ENCODE measurements around the gene XPR1.
"Not testable (repeated sequence)": the region's sequence is repeated elsewhere in the genome, so short reads cannot be mapped to it uniquely, and the experiment has no call there.

XPR1 gene

GRCh38 chr1:180831507-180831906 is 199.7 kb downstream of the XPR1 start:
- not testable (repeated sequence) for DNase-seq (ENCODE audit: extremely low read depth in 1 of 2, low read depth in 1 of 2)

GRCh38 chr1:180833180-180833579 is 201.4 kb downstream of the XPR1 start:
- DNase-seq (ENCODE audit: extremely low read depth in 1 of 2, low read depth in 1 of 2), result not testable (repeated sequence)

- DNase-seq (ENCODE audit: extremely low read depth in 1 of 2, low read depth in 1 of 2), result no peak
Observed at GRCh38 chr1:180836449-180836848, 204.6 kb downstream of the XPR1 start.

GRCh38 chr1:180837020-180837419 is 205.2 kb downstream of the XPR1 start:
- DNase-seq (ENCODE audit: extremely low read depth in 1 of 2, low read depth in 1 of 2), result no peak

DNA sequence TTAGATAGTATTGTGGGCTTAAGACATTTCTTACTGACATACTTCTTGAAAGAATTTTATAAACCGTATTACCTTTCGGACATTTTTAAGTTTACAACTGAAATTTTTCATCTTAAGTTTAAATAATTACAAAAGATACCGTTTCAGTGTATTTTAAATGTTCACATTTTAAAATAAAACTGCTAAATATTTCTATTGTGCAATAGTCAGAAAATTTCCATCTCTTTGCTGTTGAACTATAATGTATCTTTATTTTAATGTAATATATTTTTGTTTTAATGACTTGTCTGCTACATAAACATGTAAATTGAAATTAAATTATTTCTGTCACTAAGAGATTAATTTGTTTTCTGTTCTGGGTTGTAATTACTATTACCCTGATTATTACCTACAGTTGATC is 206.7 kb downstream of the XPR1 start:
- DNase-seq (ENCODE audit: extremely low read depth in 1 of 2, low read depth in 1 of 2), result no peak

- no peak for DNase-seq (ENCODE audit: extremely low read depth in 1 of 2, low read depth in 1 of 2)
Observed at GRCh38 chr1:180839547-180839946, 207.7 kb downstream of the XPR1 start.

DNA sequence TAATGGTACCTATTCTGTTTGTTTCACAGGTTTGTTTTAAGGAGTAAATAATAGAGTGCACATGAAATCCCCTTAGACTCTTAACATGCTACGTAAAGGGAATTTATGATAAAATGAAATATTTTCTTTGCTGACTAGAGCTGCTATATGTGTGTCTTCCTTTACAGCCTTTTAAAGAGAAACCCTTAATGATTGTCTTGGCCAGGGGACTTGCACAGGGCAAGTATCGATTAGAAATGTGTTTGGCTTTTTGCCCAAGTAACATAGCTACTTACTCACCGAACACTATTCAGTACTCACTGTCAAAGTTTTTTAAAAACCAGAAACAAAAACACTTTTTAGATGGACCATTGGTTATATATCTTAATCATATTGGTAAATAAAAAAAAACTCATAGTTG is 209.6 kb downstream of the XPR1 start:
- DNase-seq (ENCODE audit: extremely low read depth in 1 of 2, low read depth in 1 of 2), result no peak

DNA sequence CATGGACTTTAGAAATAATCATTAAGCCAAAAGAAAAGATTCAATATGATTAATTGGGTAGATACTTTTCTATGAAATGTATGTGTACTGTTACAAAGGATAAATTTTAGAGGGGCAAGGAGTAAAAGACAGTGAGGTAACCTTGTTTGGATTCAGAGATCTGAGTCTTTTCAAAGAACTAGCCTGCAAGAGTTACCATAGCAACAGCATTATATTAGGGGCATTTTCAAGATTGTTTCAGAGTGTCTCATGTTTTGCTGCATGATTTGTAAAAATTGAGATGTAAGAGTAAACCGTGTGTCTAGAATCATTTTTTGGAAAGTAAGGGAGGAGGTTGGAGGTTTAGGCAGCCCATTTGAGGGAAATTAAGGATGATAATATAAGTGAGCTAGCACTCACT is 210.2 kb downstream of the XPR1 start:
- DNase-seq (ENCODE audit: extremely low read depth in 1 of 2, low read depth in 1 of 2), result no peak

DNA sequence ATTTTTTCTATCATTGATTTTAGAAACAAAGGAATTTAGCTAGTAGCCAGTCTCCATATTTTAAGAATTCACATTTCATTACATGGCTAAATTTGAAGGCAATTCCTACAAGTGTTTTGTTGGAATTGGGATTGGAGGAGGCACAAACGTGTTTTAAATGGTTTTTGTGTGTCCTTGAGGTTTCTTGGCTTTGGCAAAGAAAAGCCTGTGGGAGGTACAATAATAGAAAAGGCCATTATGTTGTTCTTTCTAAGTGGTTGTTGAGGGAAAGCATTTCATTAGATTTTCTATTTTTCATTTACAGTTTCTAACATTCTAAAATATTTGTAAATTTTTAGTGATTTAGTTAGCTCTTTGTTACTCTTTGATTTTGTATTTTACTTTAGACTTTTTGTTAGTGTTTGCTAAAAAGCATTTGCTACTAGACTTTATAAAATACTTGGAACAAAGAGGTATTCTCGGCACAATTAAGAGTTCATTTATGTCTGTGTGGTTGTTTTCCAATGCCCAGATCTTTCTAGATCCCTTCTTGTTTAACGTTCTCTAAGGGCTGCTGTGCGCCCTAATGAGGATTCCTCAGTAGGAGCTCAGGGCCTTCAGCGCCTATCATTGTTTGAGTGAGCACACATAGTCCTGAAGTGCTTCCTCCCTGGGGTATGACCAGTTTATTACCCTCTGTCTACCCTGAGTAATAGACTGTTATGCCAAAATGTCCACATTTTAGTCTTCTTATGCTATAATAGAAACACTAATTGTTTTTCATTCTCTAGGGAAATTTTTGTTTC is 210.9 kb downstream of the XPR1 start:
- no peak for DNase-seq (ENCODE audit: extremely low read depth in 1 of 2, low read depth in 1 of 2)

- DNase-seq (ENCODE audit: extremely low read depth in 1 of 2, low read depth in 1 of 2), result no peak
Observed at GRCh38 chr1:180845352-180845751, 213.5 kb downstream of the XPR1 start.

GRCh38 chr1:180848191-180848590 is 216.4 kb downstream of the XPR1 start:
- DNase-seq (ENCODE audit: extremely low read depth in 1 of 2, low read depth in 1 of 2), result no peak

- no peak for DNase-seq (ENCODE audit: extremely low read depth in 1 of 2, low read depth in 1 of 2)
Observed at GRCh38 chr1:180849031-180849775, 217.4 kb downstream of the XPR1 start.

GRCh38 chr1:180851995-180852887 is 220.4 kb downstream of the XPR1 start:
- DNase-seq (ENCODE audit: extremely low read depth in 1 of 2, low read depth in 1 of 2), result no peak

GRCh38 chr1:180854001-180854400 is 222.2 kb downstream of the XPR1 start:
- DNase-seq (ENCODE audit: extremely low read depth in 1 of 2, low read depth in 1 of 2), result no peak

GRCh38 chr1:180854456-180854855 is 222.6 kb downstream of the XPR1 start:
- no peak for DNase-seq (ENCODE audit: extremely low read depth in 1 of 2, low read depth in 1 of 2)

DNA sequence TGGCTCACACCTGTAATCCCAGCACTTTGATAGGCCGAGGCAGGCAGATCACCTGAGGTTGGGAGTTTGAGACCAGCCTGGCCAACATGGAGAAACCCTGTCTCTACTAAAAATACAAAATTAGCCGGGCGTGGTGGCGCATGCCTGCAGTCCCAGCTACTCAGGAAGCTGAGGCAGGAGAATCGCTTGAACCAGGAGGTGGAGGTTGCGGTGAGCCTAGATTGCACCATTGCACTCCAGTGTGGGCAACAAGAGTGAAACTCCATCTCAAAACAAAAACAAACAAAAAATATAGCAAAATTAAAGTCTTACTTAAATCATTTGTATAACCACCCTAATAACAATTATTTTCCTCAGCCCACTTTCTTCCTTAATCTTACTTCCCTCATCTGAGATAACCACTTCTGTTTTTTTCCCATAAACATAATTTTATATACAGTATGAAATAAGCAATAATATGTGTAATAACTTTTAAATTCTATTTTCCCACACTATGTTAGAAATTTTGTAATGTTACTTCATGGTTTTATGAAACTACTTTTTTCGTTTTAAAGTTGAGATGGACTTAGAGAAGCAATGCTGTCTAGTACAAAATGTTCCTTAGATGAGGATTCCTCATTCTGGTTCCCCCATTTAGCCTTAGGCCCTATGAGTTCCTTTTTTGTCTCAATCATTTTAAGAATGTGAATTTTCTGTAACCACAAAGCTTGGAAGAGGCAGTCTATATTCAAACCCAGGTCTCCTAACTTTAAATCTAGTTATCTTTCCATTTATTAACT is 226.3 kb downstream of the XPR1 start:
- not testable (repeated sequence) for DNase-seq (ENCODE audit: extremely low read depth in 1 of 2, low read depth in 1 of 2)

DNA sequence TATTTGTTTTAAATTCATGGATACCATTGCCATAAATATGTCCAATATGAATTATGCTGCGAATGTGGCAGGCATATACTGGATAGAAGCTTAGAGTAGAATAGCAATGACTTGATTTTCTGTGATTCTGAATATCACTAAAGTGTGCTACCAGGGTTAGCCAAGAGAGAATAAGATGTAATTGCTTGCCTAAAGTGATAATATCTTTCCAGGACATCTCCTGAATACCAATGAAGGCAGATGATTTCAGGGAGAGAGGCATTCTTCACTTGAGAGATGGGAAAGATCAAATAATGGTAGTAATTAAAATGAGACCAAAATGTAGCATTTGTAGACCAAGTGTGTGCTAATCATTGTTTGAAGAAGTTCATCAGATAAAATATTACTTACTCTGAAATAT is 227.5 kb downstream of the XPR1 start:
- DNase-seq (ENCODE audit: extremely low read depth in 1 of 2, low read depth in 1 of 2), result no peak

GRCh38 chr1:180860535-180860934 is 228.7 kb downstream of the XPR1 start:
- DNase-seq (ENCODE audit: extremely low read depth in 1 of 2, low read depth in 1 of 2), result no peak

DNA sequence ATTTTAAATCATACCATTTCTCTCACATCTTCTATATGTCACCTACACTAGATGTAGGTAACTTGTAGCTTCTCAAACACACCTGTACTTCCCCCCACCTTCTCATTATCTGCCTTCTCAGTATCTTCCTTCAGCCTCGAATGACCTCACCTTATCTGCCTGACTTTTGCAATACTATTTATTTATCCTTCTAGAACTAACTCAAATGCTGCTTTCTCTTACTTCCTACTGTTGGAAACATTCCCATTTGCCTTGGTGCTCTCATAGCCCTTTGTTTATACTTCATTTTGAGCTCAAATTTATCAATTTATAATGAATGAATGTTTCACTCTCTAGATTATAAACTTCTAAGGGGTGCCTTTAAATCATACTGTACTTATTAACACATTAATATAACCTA is 230.5 kb downstream of the XPR1 start:
- no peak for DNase-seq (ENCODE audit: extremely low read depth in 1 of 2, low read depth in 1 of 2)

DNA sequence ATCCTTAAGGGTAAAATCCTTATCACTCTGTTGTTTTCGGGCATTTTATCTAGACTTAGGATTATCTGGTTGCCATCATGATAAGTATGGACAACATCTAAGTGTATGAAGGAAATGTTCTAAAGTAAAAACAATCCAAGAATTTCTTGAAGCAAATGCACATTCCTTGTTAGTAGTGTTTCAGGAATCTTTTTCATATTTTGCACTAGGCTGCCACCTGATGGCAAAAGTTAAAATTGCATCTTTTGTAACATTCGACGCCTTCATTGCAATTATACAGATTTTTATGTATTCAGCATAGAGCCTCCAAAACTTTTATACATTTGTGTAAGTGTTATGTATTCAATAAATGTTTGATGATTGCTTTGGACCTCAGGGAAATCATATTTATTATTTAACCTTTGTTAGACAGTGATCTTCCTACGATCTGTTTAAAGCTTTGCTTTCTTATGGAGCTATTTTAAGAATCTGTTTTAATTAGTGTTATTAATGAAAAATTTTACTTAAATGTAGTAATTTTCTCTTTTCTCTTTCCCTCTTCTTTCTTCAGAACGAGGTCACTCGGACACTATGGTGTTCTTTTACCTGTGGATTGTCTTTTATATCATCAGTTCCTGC is 231.4 kb downstream of the XPR1 start:
- DNase-seq (ENCODE audit: extremely low read depth in 1 of 2, low read depth in 1 of 2), result no peak
